HG03571 (cell line): ENCODE results near the gene ANKRD12.

ENCODE experiments used
- ATAC-seq: cut with Tn5 transposase; IDR thresholded peaks from one replicate; pipeline ENCODE4 v1.9.1; 2021; ENCODE audit not compliant: unreplicated experiment

ANKRD12 gene

DNA sequence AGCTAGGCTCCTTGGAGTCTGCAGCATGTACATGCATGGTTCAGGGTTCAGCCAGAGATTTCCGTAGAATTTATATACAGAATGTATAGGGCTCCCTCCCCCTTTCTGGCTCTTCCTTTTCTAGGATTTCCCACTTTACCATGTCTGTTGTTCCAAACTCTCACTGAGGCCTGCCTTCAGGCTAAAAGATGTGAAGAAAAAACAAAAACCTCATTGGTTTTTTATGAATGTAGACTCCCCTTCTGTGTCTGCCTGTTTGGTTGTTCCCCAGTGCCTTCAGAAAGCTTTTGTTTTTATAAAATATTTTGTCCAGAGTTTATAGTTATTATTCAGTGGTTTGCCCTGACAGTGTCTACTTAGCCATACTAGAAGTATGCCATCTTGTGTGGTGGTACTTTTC lies 30.5 kb upstream of the ANKRD12 start:
- ATAC-seq, result no peak

DNA sequence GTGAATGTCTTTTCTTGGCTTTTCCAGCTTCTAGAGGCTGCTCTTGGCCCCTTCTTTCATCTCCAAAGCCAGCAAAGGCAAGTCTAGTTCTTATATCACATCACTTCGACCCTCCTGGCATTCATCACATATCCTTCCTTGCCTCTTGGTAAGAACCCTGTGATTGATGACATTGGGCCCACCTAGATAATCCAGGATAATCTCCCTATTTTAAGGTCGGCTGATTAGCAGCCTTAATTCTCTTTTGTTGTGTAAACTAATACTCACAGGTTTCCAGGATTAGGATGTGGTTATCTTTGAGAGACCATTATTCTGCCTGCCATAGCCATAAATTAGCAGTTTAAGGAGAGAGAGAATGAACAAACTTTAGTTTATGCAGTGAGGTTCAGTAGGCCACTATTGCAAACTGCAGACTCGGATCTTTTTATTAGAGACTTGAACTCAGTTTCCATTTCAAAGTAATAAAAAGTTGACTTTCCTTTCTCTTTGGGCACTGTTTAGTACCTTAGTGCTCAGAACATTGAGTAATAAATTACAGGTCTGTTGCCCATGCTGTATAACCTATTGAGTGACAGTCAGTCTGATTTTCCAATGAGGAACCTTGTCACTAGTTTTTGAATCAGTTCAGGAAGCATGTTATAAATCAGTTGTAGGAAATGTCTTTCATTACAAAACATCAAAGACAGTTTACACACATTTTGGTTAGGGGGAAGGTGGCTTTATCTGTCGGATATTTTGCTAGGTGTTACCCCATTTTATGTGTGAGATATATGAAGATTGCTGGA lies 29.6 kb upstream of the ANKRD12 start:
- ATAC-seq, result no peak

GRCh38 chr18:9108911-9109310 lies 27.7 kb upstream of the ANKRD12 start:
- ATAC-seq, result no peak

GRCh38 chr18:9109523-9109922 lies 27.1 kb upstream of the ANKRD12 start:
- no peak for ATAC-seq

- no peak for ATAC-seq
Observed at GRCh38 chr18:9113468-9114149, 23.0 kb upstream of the ANKRD12 start.

- no peak for ATAC-seq
Observed at GRCh38 chr18:9115984-9116383, 20.6 kb upstream of the ANKRD12 start.

- ATAC-seq, result no peak
Observed at GRCh38 chr18:9117980-9118841, 18.4 kb upstream of the ANKRD12 start.

DNA sequence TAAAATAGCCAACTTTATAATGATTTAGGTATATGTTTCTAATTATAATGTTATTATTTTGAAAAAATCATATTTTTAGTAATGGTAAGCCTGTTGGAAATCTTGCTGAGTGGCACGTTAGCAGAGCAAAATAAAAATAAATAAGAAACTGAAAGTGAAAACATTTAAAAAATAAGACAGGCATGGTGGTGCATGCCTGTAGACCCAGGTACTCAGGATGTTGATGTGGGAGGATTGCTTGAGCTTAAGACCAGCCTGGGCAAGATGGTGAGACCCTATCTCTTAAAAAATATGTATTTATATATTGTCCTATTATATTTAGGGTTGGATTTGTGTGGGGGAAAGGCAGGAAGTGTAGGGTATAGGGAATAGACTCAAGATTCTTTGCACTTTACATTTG lies 15.8 kb upstream of the ANKRD12 start:
- no peak for ATAC-seq

DNA sequence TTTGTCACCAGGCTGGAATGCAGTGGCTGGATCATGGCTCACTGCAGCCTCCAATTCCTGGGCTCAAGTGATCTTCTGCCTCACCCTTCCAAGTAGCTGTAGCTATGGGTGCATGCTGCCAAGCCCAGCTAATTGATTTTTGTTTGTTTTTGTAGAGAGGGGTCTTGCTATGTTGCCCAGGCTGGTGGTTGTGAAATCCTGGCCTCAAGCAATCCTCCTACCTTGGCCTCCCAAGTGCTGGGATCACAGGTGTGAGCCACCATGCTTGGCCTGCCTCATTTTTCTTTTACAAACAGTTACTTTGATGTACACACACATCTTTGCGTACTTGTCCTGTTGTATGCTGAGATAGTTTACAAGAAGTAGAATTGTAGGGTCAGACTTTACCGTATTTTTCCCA lies 13.1 kb upstream of the ANKRD12 start:
- ATAC-seq, result no peak

- no peak for ATAC-seq
Observed at GRCh38 chr18:9124824-9125223, 11.8 kb upstream of the ANKRD12 start.

GRCh38 chr18:9126337-9126736 lies 10.2 kb upstream of the ANKRD12 start:
- no peak for ATAC-seq

- ATAC-seq, result no peak
Observed at GRCh38 chr18:9130195-9130594, 6.4 kb upstream of the ANKRD12 start.

DNA sequence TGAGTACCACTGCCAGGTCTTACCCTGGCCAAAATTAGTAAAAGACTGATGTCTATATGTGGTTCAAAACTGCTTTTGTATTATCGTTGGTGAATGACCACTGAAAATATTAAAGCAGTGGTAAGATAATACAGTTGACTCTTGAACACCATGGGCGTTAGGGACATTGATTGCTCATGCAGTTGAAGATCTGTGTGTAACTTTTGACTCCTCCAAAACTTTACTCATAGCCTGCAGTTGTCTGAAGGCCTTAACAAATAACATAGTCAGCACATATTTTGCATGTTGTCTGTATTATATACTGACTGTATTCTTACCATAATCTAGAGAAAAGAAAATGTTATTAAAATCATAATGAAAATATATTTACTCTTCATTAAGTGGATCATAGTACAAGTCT lies 5.8 kb upstream of the ANKRD12 start:
- no peak for ATAC-seq

DNA sequence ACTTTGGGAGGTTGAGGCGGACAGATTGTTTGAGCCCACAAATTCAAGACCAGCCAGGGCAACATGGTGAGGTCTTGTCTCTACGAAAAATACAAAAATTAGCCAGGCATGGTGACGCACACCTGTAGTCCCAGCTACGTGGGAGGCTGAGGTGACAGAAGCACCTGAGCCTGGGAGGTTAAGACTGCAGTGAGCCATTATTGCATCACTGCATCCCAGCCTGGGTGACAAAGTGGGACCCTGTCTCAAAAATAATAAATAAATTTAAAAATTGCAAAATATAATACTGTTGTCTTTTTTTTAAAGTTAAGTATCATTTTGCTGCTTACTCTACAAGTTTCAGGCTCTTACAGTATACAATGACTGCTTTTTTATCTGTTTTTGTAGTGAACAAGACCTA lies 4.0 kb upstream of the ANKRD12 start:
- no peak for ATAC-seq

DNA sequence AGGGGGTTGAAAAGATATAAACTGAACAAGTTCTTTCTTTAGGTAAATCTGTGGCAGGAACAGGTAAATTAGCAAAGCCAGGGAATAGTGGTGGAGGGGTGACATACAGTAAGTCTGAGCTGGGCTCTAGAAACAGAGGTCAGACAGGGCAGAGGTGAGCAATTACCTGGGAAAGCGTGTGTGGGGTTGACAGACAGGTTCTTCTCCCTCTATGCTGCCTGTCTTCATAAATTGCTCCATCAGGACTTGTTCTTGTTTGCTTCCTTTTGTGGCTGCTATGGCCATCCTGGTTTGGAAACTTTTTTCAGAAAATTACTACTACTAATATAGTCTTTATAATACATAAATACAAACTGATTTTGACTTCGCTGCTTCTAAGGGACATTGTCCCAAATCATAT lies 3.4 kb upstream of the ANKRD12 start:
- ATAC-seq, result no peak

- ATAC-seq, result no peak
Observed at GRCh38 chr18:9135081-9135911, 1.3 kb upstream of the ANKRD12 start.

DNA sequence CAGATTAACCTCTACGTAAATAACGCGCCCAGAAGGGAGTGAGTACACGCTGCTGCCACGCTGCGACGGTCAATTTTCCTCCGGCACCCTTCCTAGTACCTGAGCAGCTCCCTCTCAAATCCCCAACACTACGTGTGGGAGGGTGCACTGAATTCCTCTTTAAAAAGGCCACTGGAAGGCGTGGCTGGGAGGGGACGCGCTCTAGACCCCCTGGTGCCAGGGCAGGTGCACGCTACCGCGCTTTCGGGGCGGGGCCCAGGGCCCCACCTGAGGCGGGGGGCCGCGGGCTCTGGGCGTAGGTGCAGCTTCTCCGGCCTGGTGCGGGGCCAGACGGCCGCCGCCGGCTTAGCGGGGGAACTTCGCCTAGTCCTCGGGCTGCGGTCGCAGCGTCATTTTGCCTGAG lies 668 bp upstream of the ANKRD12 start:
- peak; percentile 15 for ATAC-seq

DNA sequence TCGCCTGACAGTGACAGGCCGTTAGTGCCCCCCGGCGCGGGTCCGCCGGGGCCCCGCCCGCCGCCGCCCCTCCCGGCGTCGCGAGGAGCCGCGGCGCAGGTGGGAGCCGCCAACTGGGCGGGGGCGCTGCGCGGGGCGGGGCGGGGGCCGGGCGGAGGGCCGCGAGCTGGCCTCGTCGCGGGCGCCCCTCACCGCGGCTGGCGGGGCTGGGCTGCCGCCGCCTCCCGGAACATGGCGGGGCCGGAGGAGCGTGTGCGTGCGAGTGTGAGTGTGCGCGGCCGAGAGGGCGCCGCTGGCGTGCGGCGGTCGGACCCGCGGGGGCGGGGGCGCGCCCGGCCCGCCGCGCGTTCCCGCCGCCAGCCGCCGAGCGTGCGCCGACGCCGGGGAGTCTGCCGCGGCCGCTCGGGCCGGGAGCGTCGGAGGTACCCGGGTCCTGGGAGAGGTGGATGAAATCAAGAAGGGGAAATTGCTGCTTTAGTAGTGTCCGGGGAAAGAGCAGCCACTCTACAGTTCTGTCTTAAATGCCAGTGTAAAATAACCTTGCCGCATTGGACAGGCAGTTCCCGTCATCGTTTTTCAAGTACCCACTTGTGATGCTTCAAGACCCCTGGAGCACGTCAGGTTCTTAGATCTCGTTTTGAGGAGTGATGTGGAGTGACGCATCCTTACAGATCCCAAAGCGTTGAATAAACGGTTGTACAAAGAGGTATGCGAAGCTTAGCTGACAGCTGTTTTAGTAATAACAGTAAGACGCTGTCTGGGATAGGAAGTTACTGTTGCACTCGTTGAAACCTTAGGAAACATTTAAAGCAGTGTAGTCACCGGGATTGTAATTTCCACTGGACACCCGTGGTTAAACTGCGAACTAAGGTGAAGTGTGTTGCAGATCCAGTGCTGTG lies 836 bp downstream of the ANKRD12 start:
- peak; percentile 32 for ATAC-seq

DNA sequence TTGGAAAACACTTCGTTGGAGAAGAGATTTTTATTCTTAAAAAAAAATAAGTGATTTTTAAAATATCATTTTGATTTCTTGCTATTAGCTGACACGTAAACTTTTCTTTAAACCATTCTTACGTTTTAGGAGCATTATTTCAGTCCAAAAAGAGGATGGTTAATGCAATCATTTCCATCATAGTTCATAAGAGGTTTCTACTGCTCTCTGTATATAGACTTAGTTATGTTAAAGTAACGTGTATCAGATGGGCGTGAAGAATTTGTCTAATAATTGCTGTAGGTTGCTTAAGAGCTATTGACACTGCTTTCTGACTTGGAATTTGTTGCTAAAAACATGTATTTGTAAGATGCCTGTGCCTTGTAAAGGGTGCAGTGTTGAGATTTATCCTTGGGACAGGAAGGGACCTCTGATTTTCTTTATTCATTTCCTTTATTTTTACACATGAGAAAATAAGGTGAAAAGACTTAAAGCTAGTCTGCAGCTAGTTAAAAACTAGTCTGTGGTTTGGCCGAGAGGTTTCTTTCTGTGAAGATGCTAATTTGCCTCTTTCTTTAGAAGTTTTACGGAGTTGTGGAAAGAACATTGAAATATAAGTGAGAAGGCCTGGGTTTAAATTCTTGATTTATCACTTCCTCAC lies 2.9 kb downstream of the ANKRD12 start:
- no peak for ATAC-seq
